ENCODE measurements around the gene ARID2. TPM values are rescaled to one million over a fixed set of nuclear protein-coding genes. Genes with fewer than 3 reads are reported as not detected.

Gene ARID2
- total and polyA plus RNA-seq, 4 donors: 1.8 to 17.8 (median 13.2) TPM

GRCh38 chr12:45907955-45908354 lies 178.4 kb downstream of the ARID2 start:
- 60% methylated on average over 4 of the region's 4 CpGs for WGBS
- no peak for DNase-seq (ENCODE audit: low spot score)
- no peak overlapping the region for H3K27ac ChIP-seq (ENCODE audit: low read depth in 1 of 2, low read length in 2 of 2)
- H3K4me1 ChIP-seq (ENCODE audit: control insufficient read depth in 4 of 4, insufficient read depth in 4 of 4, low read length in 3 of 4): peaks cover 0 to 3% (median 0%) of the 10 kb centered on the region in 4 donors
- no peak for TF ChIP-seq HNF4A (conservative IDR thresholded peaks at IDR 0.05)
- TF ChIP-seq GABPA (IDR thresholded peaks at IDR 0.05 in 1 of 2, conservative IDR thresholded peaks at IDR 0.05 in 1 of 2): no peak
- no peak for TF ChIP-seq YY1 (IDR thresholded peaks at IDR 0.05)
- no peak for TF ChIP-seq RXRA (IDR thresholded peaks at IDR 0.05)
- TF ChIP-seq FOXA1 (IDR thresholded peaks at IDR 0.05): no peak
- no peak for TF ChIP-seq JUND (IDR thresholded peaks at IDR 0.05)
- TF ChIP-seq NR2F2 (IDR thresholded peaks at IDR 0.05): no peak
- TF ChIP-seq ATF3 (IDR thresholded peaks at IDR 0.05): no peak
- no peak for TF ChIP-seq RAD21 (IDR thresholded peaks at IDR 0.05)
- no peak for TF ChIP-seq SP1 (IDR thresholded peaks at IDR 0.05)
- no peak for TF ChIP-seq FOXA2 (IDR thresholded peaks at IDR 0.05)
- no peak for TF ChIP-seq ZBTB33 (IDR thresholded peaks at IDR 0.05)
- no peak for TF ChIP-seq TAF1 (conservative IDR thresholded peaks at IDR 0.05)
- TF ChIP-seq, protein P1, sequence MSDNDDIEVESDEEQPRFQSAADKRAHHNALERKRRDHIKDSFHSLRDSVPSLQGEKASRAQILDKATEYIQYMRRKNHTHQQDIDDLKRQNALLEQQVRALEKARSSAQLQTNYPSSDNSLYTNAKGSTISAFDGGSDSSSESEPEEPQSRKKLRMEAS (IDR thresholded peaks at IDR 0.05): no peak
- peaks cover 0 to 9% (median 0%) of the 10 kb centered on the region in 4 donors for H3K36me3 ChIP-seq (ENCODE audit: control insufficient read depth in 4 of 4, insufficient read depth in 3 of 4, low read depth in 1 of 4, low read length in 3 of 4)
- no peaks in the 10 kb centered on the region for H3K9me3 ChIP-seq (ENCODE audit: control insufficient read depth in 4 of 4, low read length in 3 of 4)
- H3K9ac ChIP-seq (ENCODE audit: low read depth in 1 of 2, low read length in 2 of 2): no peak overlapping the region
- H3K27me3 ChIP-seq (ENCODE audit: control insufficient read depth in 4 of 4, insufficient read depth in 4 of 4, low read length in 3 of 4): no peaks in the 10 kb centered on the region
- H3K4me3 ChIP-seq (ENCODE audit: low read depth in 1 of 3, low read length in 3 of 3): no peak overlapping the region

- no peak overlapping the region for H3K4me3 ChIP-seq (ENCODE audit: low read depth in 1 of 3, low read length in 3 of 3)
- WGBS: 67% methylated on average over 4 of the region's 4 CpGs
- TF ChIP-seq NR2F2 (IDR thresholded peaks at IDR 0.05) (no peak), RAD21 (IDR thresholded peaks at IDR 0.05) (no peak), YY1 (IDR thresholded peaks at IDR 0.05) (no peak), EGR1 (IDR thresholded peaks at IDR 0.05; ENCODE audit: low read depth in 2 of 2) (no peak), SP1 (IDR thresholded peaks at IDR 0.05) (no peak), JUND (IDR thresholded peaks at IDR 0.05) (no peak), FOXA2 (IDR thresholded peaks at IDR 0.05) (no peak), ATF3 (IDR thresholded peaks at IDR 0.05) (no peak), GABPA (IDR thresholded peaks at IDR 0.05 in 1 of 2, conservative IDR thresholded peaks at IDR 0.05 in 1 of 2) (no peak), FOXA1 (IDR thresholded peaks at IDR 0.05) (no peak), HNF4A (conservative IDR thresholded peaks at IDR 0.05) (no peak), TAF1 (conservative IDR thresholded peaks at IDR 0.05) (no peak)
- TF ChIP-seq, protein P1 (IDR thresholded peaks at IDR 0.05): no peak
- TF ChIP-seq, protein P2, sequence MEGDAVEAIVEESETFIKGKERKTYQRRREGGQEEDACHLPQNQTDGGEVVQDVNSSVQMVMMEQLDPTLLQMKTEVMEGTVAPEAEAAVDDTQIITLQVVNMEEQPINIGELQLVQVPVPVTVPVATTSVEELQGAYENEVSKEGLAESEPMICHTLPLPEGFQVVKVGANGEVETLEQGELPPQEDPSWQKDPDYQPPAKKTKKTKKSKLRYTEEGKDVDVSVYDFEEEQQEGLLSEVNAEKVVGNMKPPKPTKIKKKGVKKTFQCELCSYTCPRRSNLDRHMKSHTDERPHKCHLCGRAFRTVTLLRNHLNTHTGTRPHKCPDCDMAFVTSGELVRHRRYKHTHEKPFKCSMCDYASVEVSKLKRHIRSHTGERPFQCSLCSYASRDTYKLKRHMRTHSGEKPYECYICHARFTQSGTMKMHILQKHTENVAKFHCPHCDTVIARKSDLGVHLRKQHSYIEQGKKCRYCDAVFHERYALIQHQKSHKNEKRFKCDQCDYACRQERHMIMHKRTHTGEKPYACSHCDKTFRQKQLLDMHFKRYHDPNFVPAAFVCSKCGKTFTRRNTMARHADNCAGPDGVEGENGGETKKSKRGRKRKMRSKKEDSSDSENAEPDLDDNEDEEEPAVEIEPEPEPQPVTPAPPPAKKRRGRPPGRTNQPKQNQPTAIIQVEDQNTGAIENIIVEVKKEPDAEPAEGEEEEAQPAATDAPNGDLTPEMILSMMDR (IDR thresholded peaks at IDR 0.05; ENCODE audit: low read depth, low read length, missing input control): no peak
- no peak for DNase-seq (ENCODE audit: low spot score)
- H3K4me1 ChIP-seq (ENCODE audit: control insufficient read depth in 4 of 4, insufficient read depth in 4 of 4, low read length in 3 of 4): peaks cover 0 to 3% (median 0%) of the 10 kb centered on the region in 4 donors
- H3K36me3 ChIP-seq (ENCODE audit: control insufficient read depth in 4 of 4, insufficient read depth in 3 of 4, low read depth in 1 of 4, low read length in 3 of 4): peaks cover 0 to 9% (median 0%) of the 10 kb centered on the region in 4 donors
- H3K9ac ChIP-seq (ENCODE audit: low read depth in 1 of 2, low read length in 2 of 2): no peak overlapping the region
- no peaks in the 10 kb centered on the region for H3K27me3 ChIP-seq (ENCODE audit: control insufficient read depth in 4 of 4, insufficient read depth in 4 of 4, low read length in 3 of 4)
- H3K9me3 ChIP-seq (ENCODE audit: control insufficient read depth in 4 of 4, low read length in 3 of 4): no peaks in the 10 kb centered on the region
- no peak overlapping the region for H3K27ac ChIP-seq (ENCODE audit: low read depth in 1 of 2, low read length in 2 of 2)
These were observed 179.7 kb downstream of the ARID2 start for GRCh38 chr12:45909041-45909713.
